Trophoblast cell (in vitro differentiated cells and primary cell): ENCODE data around the gene MMADHC.

Experiments used
- DNase-seq, 2 donors: peaks; one replicate each; pipeline ENCODE4 v3.0.0-alpha.2; 2016
- H2AFZ ChIP-seq: 2 replicates; pipeline ENCODE4 v1.6.1; 2013; ENCODE audit warnings: low read length, moderate library complexity, mild to moderate bottlenecking; ENCODE audit not compliant: insufficient read depth, poor library complexity
- H2AK5ac ChIP-seq: 2 replicates; pipeline ENCODE4 v1.6.1; 2013; ENCODE audit warnings: mild to moderate bottlenecking, low read length
- H2BK120ac ChIP-seq: 2 replicates; pipeline ENCODE4 v1.6.1; 2013; ENCODE audit warnings: low read length, mild to moderate bottlenecking, moderate library complexity; ENCODE audit not compliant: insufficient read depth, poor library complexity
- H2BK12ac ChIP-seq: 2 replicates; pipeline ENCODE4 v1.6.1; 2013; ENCODE audit warnings: mild to moderate bottlenecking, low read length, moderate library complexity
- H2BK5ac ChIP-seq: 2 replicates; pipeline ENCODE4 v1.6.1; 2013; ENCODE audit warnings: low read length, low read depth, moderate library complexity, mild to moderate bottlenecking; ENCODE audit not compliant: poor library complexity
- H3K14ac ChIP-seq: 2 replicates; pipeline ENCODE4 v1.6.1; 2013; ENCODE audit warnings: mild to moderate bottlenecking, low read length
- H3K18ac ChIP-seq: 2 replicates; pipeline ENCODE4 v1.6.1; 2013; ENCODE audit warnings: mild to moderate bottlenecking, low read length
- H3K23ac ChIP-seq: 2 replicates; pipeline ENCODE4 v1.6.1; 2013; ENCODE audit warnings: low read length
- H3K27ac ChIP-seq: 2 replicates; pipeline ENCODE4 v1.5.1; 2013; ENCODE audit warnings: low read depth, mild to moderate bottlenecking, inconsistent platforms, low read length, moderate library complexity
- H3K27me3 ChIP-seq: 2 replicates; pipeline ENCODE4 v1.6.1; 2013; ENCODE audit warnings: inconsistent platforms, mild to moderate bottlenecking, low read length, moderate library complexity; ENCODE audit not compliant: insufficient read depth
- H3K36me3 ChIP-seq, 2 experiments: 1 replicate in 1 of 2; 2 replicates in 1 of 2; pipeline ENCODE4 v1.6.1; 2013; ENCODE audit warnings: low read length in 2 of 2, mild to moderate bottlenecking in 2 of 2, moderate library complexity in 1 of 2; ENCODE audit not compliant: insufficient read depth in 2 of 2, control insufficient read depth in 1 of 2
- H3K4ac ChIP-seq: 2 replicates; pipeline ENCODE4 v1.6.1; 2013; ENCODE audit warnings: low read depth, mild to moderate bottlenecking, low read length, moderate library complexity
- H3K4me1 ChIP-seq, 2 experiments: 1 replicate in 1 of 2; 2 replicates in 1 of 2; pipeline ENCODE4 v1.6.1; 2013; ENCODE audit warnings: low read length in 2 of 2, mild to moderate bottlenecking in 2 of 2, moderate library complexity in 1 of 2; ENCODE audit not compliant: insufficient read depth in 2 of 2, control insufficient read depth in 1 of 2
- H3K4me2 ChIP-seq: 2 replicates; pipeline ENCODE4 v1.6.1; 2013; ENCODE audit warnings: inconsistent platforms, mild to moderate bottlenecking, low read length, moderate library complexity
- H3K4me3 ChIP-seq: 2 replicates; pipeline ENCODE4 v1.5.1; 2013; ENCODE audit warnings: mild to moderate bottlenecking, low read depth, low read length, inconsistent platforms
- H3K79me1 ChIP-seq: one replicate; pipeline ENCODE4 v1.6.1; 2013; ENCODE audit warnings: low read length
- H3K79me2 ChIP-seq: 2 replicates; pipeline ENCODE4 v1.6.1; 2013; ENCODE audit warnings: low read length, mild to moderate bottlenecking; ENCODE audit not compliant: control insufficient read depth, insufficient read depth, poor library complexity
- H3K9ac ChIP-seq: 2 replicates; pipeline ENCODE4 v1.6.1; 2013; ENCODE audit warnings: mild to moderate bottlenecking, low read length
- H3K9me3 ChIP-seq: 2 replicates; pipeline ENCODE4 v1.6.1; 2013; ENCODE audit warnings: low read depth, mild to moderate bottlenecking, control low read depth, inconsistent platforms, low read length; ENCODE audit not compliant: insufficient read depth
- H4K12ac ChIP-seq: 2 replicates; pipeline ENCODE4 v1.6.1; 2013; ENCODE audit warnings: low read depth, mild to moderate bottlenecking, low read length, moderate library complexity
- H4K8ac ChIP-seq: 2 replicates; pipeline ENCODE4 v1.6.1; 2013; ENCODE audit warnings: low read depth, mild to moderate bottlenecking, low read length, moderate library complexity
- H4K91ac ChIP-seq: one replicate; pipeline ENCODE4 v1.6.1; 2013; ENCODE audit warnings: low read depth, mild to moderate bottlenecking, low read length, moderate library complexity
- WGBS: extraction: QIAGEN DNeasy Blood & Tissue Kit; methylation state at CpG from one replicate; pipeline ENCODE4 v1.1.7; 2013; ENCODE audit warnings: missing lambda C conversion rate; ENCODE audit not compliant: insufficient read length, insufficient coverage; ENCODE audit errors: extremely low coverage; 5-methylcytosine and 5-hydroxymethylcytosine counted together

The MMADHC gene

GRCh38 chr2:149597668-149598326 lies 10.2 kb upstream of the MMADHC start:
- no peaks in the 10 kb centered on the region for H3K36me3 ChIP-seq
- H3K4me1 ChIP-seq = no peaks in the 10 kb centered on the region
- H3K79me2 ChIP-seq = no peaks in the 10 kb centered on the region
- no peak overlapping the region for H3K4ac ChIP-seq
- no peak overlapping the region for H3K23ac ChIP-seq
- H3K4me3 ChIP-seq = no peak overlapping the region
- H3K79me1 ChIP-seq = no peaks in the 10 kb centered on the region
- no peak overlapping the region for H4K8ac ChIP-seq
- H3K14ac ChIP-seq = no peak overlapping the region
- no peak overlapping the region for H2BK120ac ChIP-seq
- no peak overlapping the region for H2AK5ac ChIP-seq
- H2AFZ ChIP-seq = peak overlapping the region; percentile 3
- H4K91ac ChIP-seq = no peak overlapping the region
- WGBS = no CpG with 5 or more reads among the region's 13 CpGs
- no peak overlapping the region for H2BK5ac ChIP-seq
- no peak overlapping the region for H3K9ac ChIP-seq
- no peak overlapping the region for H3K27ac ChIP-seq
- no peak overlapping the region for H2BK12ac ChIP-seq
- H3K9me3 ChIP-seq = no peaks in the 10 kb centered on the region
- no peak overlapping the region for H4K12ac ChIP-seq
- no peaks in the 10 kb centered on the region for H3K27me3 ChIP-seq
- no peak overlapping the region for H3K4me2 ChIP-seq
- no peak overlapping the region for H3K18ac ChIP-seq
- peak; percentile 62 to 93 for DNase-seq

- Histone ChIP-seq H3K27ac (no peak overlapping the region), H3K4ac (no peak overlapping the region), H3K79me2 (no peaks in the 10 kb centered on the region)
Observed at GRCh38 chr2:149597050-149597667, 9.6 kb upstream of the MMADHC start.

DNA sequence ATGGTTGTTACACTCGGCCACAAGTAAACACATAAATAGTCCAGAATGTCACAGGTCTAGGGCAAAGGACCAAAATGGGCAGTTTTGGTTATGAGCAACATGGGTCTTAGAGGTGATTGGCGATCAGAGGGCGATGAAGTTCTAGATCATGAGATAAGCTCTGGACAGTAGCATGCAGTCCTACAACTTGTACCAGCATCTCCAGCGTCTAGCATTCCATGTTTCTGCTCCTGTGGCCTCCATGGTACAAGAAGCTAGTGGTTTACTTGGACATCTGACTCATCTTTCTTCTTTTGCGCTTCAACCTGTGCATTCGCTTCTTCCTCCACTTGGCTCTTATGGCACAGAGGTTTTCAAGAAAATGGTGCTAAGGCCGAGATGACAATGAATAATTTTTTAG lies 8.9 kb upstream of the MMADHC start:
- no peak overlapping the region for H2AK5ac ChIP-seq
- no peaks in the 10 kb centered on the region for H3K79me1 ChIP-seq
- no peaks in the 10 kb centered on the region for H3K79me2 ChIP-seq
- no peak overlapping the region for H2AFZ ChIP-seq
- H3K18ac ChIP-seq = no peak overlapping the region
- H3K14ac ChIP-seq = no peak overlapping the region
- H3K27me3 ChIP-seq = no peaks in the 10 kb centered on the region
- DNase-seq = peak; percentile 63 to 78
- no peak overlapping the region for H4K8ac ChIP-seq
- no peak overlapping the region for H2BK120ac ChIP-seq
- no peak overlapping the region for H3K4ac ChIP-seq
- no peak overlapping the region for H3K4me2 ChIP-seq
- no peak overlapping the region for H2BK5ac ChIP-seq
- H3K27ac ChIP-seq = no peak overlapping the region
- no peak overlapping the region for H3K9ac ChIP-seq
- no peak overlapping the region for H3K23ac ChIP-seq
- no peaks in the 10 kb centered on the region for H3K36me3 ChIP-seq
- H3K4me3 ChIP-seq = no peak overlapping the region
- H3K9me3 ChIP-seq = no peaks in the 10 kb centered on the region
- H4K12ac ChIP-seq = no peak overlapping the region
- WGBS = no CpG with 5 or more reads among the region's 7 CpGs
- no peaks in the 10 kb centered on the region for H3K4me1 ChIP-seq
- no peak overlapping the region for H4K91ac ChIP-seq
- no peak overlapping the region for H2BK12ac ChIP-seq

More at GRCh38 chr2:149597050-149597667, 9.6 kb upstream of the MMADHC start:
- Histone ChIP-seq H4K12ac (no peak overlapping the region), H3K14ac (no peak overlapping the region), H4K91ac (no peak overlapping the region), H3K79me1 (no peaks in the 10 kb centered on the region), H3K4me3 (no peak overlapping the region), H3K9me3 (no peaks in the 10 kb centered on the region), H3K18ac (no peak overlapping the region), H3K4me2 (no peak overlapping the region), H3K9ac (no peak overlapping the region), H4K8ac (no peak overlapping the region), H2AK5ac (no peak overlapping the region), H3K4me1 (no peaks in the 10 kb centered on the region), H2BK12ac (no peak overlapping the region), H2BK5ac (no peak overlapping the region), H2BK120ac (no peak overlapping the region), H3K27me3 (no peaks in the 10 kb centered on the region), H3K36me3 (no peaks in the 10 kb centered on the region), H3K23ac (no peak overlapping the region), H2AFZ (no peak overlapping the region)
- DNase-seq = no peak
- WGBS = no CpG with 5 or more reads among the region's 7 CpGs

DNA sequence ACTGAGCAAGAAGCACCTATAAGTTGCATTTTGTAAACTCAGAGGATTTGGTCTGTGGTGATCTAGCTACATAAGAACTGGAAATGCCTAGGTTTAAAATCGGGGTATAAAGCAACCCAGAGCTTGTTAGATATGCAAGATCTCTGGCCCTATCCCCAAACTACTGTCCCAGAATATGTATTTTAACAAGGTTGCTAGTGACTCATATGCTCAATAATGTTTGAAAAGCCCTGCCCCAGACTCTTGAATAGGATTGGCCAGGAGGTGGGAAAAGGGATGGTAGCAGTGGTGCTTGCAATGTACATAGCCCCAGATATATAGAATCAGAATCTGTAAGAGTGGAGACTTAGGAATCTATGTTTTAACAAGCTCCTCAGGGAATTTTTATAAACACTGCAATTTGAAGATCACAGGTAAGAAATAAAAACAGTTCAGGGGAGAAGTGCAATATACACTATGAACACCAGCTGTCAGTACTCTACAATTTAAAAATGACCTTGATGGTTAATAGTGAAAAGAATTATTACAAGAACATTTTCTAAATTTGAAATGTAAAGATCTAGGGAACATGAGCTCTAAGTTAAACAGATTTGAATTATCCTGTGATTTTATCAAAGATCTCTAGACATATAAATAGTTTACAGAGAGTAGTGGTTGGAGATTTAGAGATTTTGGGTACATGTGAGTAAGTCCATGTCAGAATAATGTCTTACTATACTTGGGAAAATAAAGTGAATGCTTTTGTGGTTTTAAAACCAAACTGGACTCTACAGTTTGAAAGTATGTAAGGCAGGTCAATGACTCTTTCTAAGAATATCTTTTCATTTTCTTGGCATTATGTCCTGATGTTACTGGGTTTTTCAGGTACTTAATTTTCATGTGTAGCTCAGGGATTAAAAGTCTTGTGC lies 7.7 kb upstream of the MMADHC start:
- H3K9ac ChIP-seq = no peak overlapping the region
- H3K79me1 ChIP-seq = no peaks in the 10 kb centered on the region
- DNase-seq = peak in 1 of 2 donors; percentile 30
- no peak overlapping the region for H3K23ac ChIP-seq
- no peaks in the 10 kb centered on the region for H3K27me3 ChIP-seq
- H4K12ac ChIP-seq = no peak overlapping the region
- no peak overlapping the region for H2BK12ac ChIP-seq
- no peak overlapping the region for H3K14ac ChIP-seq
- H3K79me2 ChIP-seq = no peaks in the 10 kb centered on the region
- no peaks in the 10 kb centered on the region for H3K36me3 ChIP-seq
- no peak overlapping the region for H3K4me3 ChIP-seq
- H2BK5ac ChIP-seq = no peak overlapping the region
- H2AFZ ChIP-seq = no peak overlapping the region
- H3K18ac ChIP-seq = no peak overlapping the region
- peak overlapping the region; percentile 33 for H2BK120ac ChIP-seq
- no CpG with 5 or more reads among the region's 1 CpG for WGBS
- no peak overlapping the region for H3K4me2 ChIP-seq
- no peaks in the 10 kb centered on the region for H3K4me1 ChIP-seq
- H3K4ac ChIP-seq = no peak overlapping the region
- no peak overlapping the region for H4K8ac ChIP-seq
- H3K9me3 ChIP-seq = no peaks in the 10 kb centered on the region
- H2AK5ac ChIP-seq = no peak overlapping the region
- H3K27ac ChIP-seq = no peak overlapping the region
- no peak overlapping the region for H4K91ac ChIP-seq
